HEK293 (cell line): ENCODE measurements around the gene EEF1AKMT1.
A peak's percentile ranks its signal among the peaks of the same experiment; 100 is the strongest.

ENCODE experiments used
- CTCF ChIA-PET: fragments of 350-600 bp; formaldehyde crosslinking; extraction: SDS; loops from one replicate; lab custom pipeline; 2021; ENCODE audit warnings: antibody characterized with exemption; lab: Yijun Ruan, JAX
- POLR2A ChIA-PET: fragments of 300-600 bp; formaldehyde crosslinking; extraction: SDS; loops from one replicate; lab custom pipeline; 2020; ENCODE audit warnings: antibody characterized with exemption, inconsistent platforms; lab: Yijun Ruan, JAX
- H3K27ac ChIP-seq: fragments of 200-500 bp; sonication (Bioruptor generic); 2 replicates; pipeline ENCODE4 v1.5.1; 2014; ENCODE audit warnings: low read depth, low read length, control low read depth, inconsistent platforms; ENCODE audit errors: extremely low read depth
- H3K36me3 ChIP-seq, 2 experiments: fragments of 200-500 bp in 1 of 2; sonication (Bioruptor generic) in 1 of 2; 1 replicate in 1 of 2; 2 replicates in 1 of 2; pipeline ENCODE4 v1.5.1; 2014 to 2017; ENCODE audit warnings: inconsistent platforms in 2 of 2, low read length in 2 of 2; ENCODE audit not compliant: control insufficient read depth in 2 of 2, insufficient read depth in 1 of 2
- H3K4me1 ChIP-seq: fragments of 200-500 bp; sonication (Bioruptor generic); 2 replicates; pipeline ENCODE4 v1.5.1; 2014; ENCODE audit warnings: mild to moderate bottlenecking, low read length, inconsistent platforms; ENCODE audit not compliant: control insufficient read depth, insufficient read depth
- H3K4me3 ChIP-seq: 2 replicates; pipeline ENCODE4 v1.5.1; 2011; ENCODE audit warnings: low read depth, mild to moderate bottlenecking, control low read depth, low read length, moderate library complexity
- H3K9me3 ChIP-seq: fragments of 200-500 bp; sonication (Bioruptor generic); 2 replicates; pipeline ENCODE4 v1.5.1; 2014; ENCODE audit warnings: low read depth, low read length, inconsistent platforms; ENCODE audit not compliant: control insufficient read depth, insufficient read depth
- KLF9 ChIP-seq: fragments of 450-650 bp; formaldehyde crosslinking; IDR thresholded peaks from 2 replicates; pipeline ENCODE4 v1.5.1; 2016; ENCODE audit warnings: missing biosample characterization, missing genetic modification characterization, low read depth
- MYNN ChIP-seq: fragments of 450-650 bp; formaldehyde crosslinking; IDR thresholded peaks from 2 replicates; pipeline ENCODE4 v1.5.1; 2016; ENCODE audit warnings: missing biosample characterization, missing genetic modification characterization, borderline replicate concordance
- OSR2 ChIP-seq: fragments of 450-650 bp; formaldehyde crosslinking; IDR thresholded peaks from 2 replicates; pipeline ENCODE4 v1.5.1; 2016; ENCODE audit warnings: missing biosample characterization, missing genetic modification characterization
- SCRT1 ChIP-seq: fragments of 450-650 bp; formaldehyde crosslinking; IDR thresholded peaks from 2 replicates; pipeline ENCODE4 v1.5.1; 2016; ENCODE audit warnings: missing biosample characterization, missing genetic modification characterization, borderline replicate concordance
- SP2 ChIP-seq: fragments of 450-650 bp; formaldehyde crosslinking; IDR thresholded peaks from 2 replicates; pipeline ENCODE4 v1.5.1; 2016; ENCODE audit warnings: missing biosample characterization, missing genetic modification characterization
- WT1 ChIP-seq: fragments of 450-650 bp; formaldehyde crosslinking; IDR thresholded peaks from 2 replicates; pipeline ENCODE4 v1.5.1; 2016; ENCODE audit warnings: missing biosample characterization, missing genetic modification characterization
- ZNF114 ChIP-seq: fragments of 450-650 bp; formaldehyde crosslinking; IDR thresholded peaks from 2 replicates; pipeline ENCODE4 v1.5.0; 2017; ENCODE audit warnings: missing biosample characterization, missing genetic modification characterization
- ZNF138 ChIP-seq: fragments of 450-650 bp; formaldehyde crosslinking; IDR thresholded peaks from 2 replicates; pipeline ENCODE4 v1.5.1; 2016; ENCODE audit warnings: missing biosample characterization, missing genetic modification characterization, borderline replicate concordance
- ZNF155 ChIP-seq: fragments of 450-650 bp; formaldehyde crosslinking; IDR thresholded peaks from 2 replicates; pipeline ENCODE4 v1.5.1; 2016; ENCODE audit warnings: missing biosample characterization, missing genetic modification characterization
- ZNF211 ChIP-seq: fragments of 450-650 bp; formaldehyde crosslinking; IDR thresholded peaks from 2 replicates; pipeline ENCODE4 v1.5.1; 2016; ENCODE audit warnings: low read depth, missing biosample characterization, missing genetic modification characterization
- ZNF214 ChIP-seq: fragments of 450-650 bp; formaldehyde crosslinking; IDR thresholded peaks from 2 replicates; pipeline ENCODE4 v1.5.1; 2017; ENCODE audit warnings: missing biosample characterization, mild to moderate bottlenecking, missing genetic modification characterization, borderline replicate concordance
- ZNF280D ChIP-seq: fragments of 450-650 bp; formaldehyde crosslinking; IDR thresholded peaks from 2 replicates; pipeline ENCODE4 v1.5.1; 2016; ENCODE audit warnings: missing biosample characterization, missing genetic modification characterization
- ZNF292 ChIP-seq: fragments of 450-650 bp; formaldehyde crosslinking; IDR thresholded peaks from 2 replicates; pipeline ENCODE4 v1.5.1; 2016; ENCODE audit warnings: low read depth, missing biosample characterization, missing genetic modification characterization, borderline replicate concordance
- ZNF391 ChIP-seq: fragments of 450-650 bp; formaldehyde crosslinking; IDR thresholded peaks from 2 replicates; pipeline ENCODE4 v1.5.1; 2016; ENCODE audit warnings: low read depth, missing biosample characterization, missing genetic modification characterization, borderline replicate concordance
- ZNF544 ChIP-seq: fragments of 450-650 bp; formaldehyde crosslinking; IDR thresholded peaks from 2 replicates; pipeline ENCODE4 v1.5.0; 2017; ENCODE audit warnings: missing biosample characterization, missing genetic modification characterization
- ZNF560 ChIP-seq: fragments of 450-650 bp; formaldehyde crosslinking; IDR thresholded peaks from 2 replicates; pipeline ENCODE4 v1.5.1; 2017; ENCODE audit warnings: missing biosample characterization, missing genetic modification characterization, borderline replicate concordance
- ZNF624 ChIP-seq: fragments of 450-650 bp; formaldehyde crosslinking; IDR thresholded peaks from 2 replicates; pipeline ENCODE4 v1.5.1; 2017; ENCODE audit warnings: missing biosample characterization, missing genetic modification characterization
- ZNF776 ChIP-seq: fragments of 450-650 bp; formaldehyde crosslinking; IDR thresholded peaks from 2 replicates; pipeline ENCODE4 v1.5.0; 2017; ENCODE audit warnings: missing biosample characterization, missing genetic modification characterization, borderline replicate concordance
- ZNF830 ChIP-seq: fragments of 450-650 bp; IDR thresholded peaks from 2 replicates; pipeline ENCODE4 v1.5.0; 2018; ENCODE audit warnings: missing biosample characterization, missing genetic modification characterization, low read depth, mild to moderate bottlenecking, moderate library complexity
- TF ChIP-seq, protein P1 (sequence below): fragments of 450-650 bp; formaldehyde crosslinking; conservative IDR thresholded peaks from 2 replicates; pipeline ENCODE4 v1.5.1; 2016; ENCODE audit warnings: low read depth, missing biosample characterization, missing genetic modification characterization
- TF ChIP-seq, protein P2 (sequence below): fragments of 450-650 bp; formaldehyde crosslinking; IDR thresholded peaks from 2 replicates; pipeline ENCODE4 v1.5.1; 2016; ENCODE audit warnings: missing biosample characterization, missing genetic modification characterization, borderline replicate concordance

EEF1AKMT1 gene

GRCh38 chr13:20721454-20722357 is 52.1 kb downstream of the EEF1AKMT1 start:
- H3K36me3 ChIP-seq, result no peaks in the 10 kb centered on the region
- POLR2A ChIA-PET, result no interaction called here
- H3K4me1 ChIP-seq, result peaks cover 6% of the 10 kb centered on the region
- TF ChIP-seq SCRT1 (tag by site-specific recombination) (no peak), OSR2 (peak; percentile 59), ZNF292 (no peak)
- H3K27ac ChIP-seq, result no peak overlapping the region
- CTCF ChIA-PET, result interaction anchor here (0.6 to 2.0 kb wide), 6 partner anchors 8 to 389 kb away, joined by 3 to 12 read pairs (median 3); no protein-coding TSS in a partner anchor
- H3K9me3 ChIP-seq, result no peaks in the 10 kb centered on the region
- no peak overlapping the region for H3K4me3 ChIP-seq

GRCh38 chr13:20721058-20721453 is 52.7 kb downstream of the EEF1AKMT1 start:
- Histone ChIP-seq H3K4me3 (no peak overlapping the region), H3K4me1 (peaks cover 6% of the 10 kb centered on the region), H3K36me3 (no peaks in the 10 kb centered on the region)
- POLR2A ChIA-PET, result no interaction called here
- TF ChIP-seq WT1 (tag by site-specific recombination), result no peak
- TF ChIP-seq ZNF544, result no peak
- TF ChIP-seq ZNF155 (tag by site-specific recombination), result no peak
- TF ChIP-seq ZNF211 (tag by site-specific recombination), result no peak
- TF ChIP-seq, protein P1, sequence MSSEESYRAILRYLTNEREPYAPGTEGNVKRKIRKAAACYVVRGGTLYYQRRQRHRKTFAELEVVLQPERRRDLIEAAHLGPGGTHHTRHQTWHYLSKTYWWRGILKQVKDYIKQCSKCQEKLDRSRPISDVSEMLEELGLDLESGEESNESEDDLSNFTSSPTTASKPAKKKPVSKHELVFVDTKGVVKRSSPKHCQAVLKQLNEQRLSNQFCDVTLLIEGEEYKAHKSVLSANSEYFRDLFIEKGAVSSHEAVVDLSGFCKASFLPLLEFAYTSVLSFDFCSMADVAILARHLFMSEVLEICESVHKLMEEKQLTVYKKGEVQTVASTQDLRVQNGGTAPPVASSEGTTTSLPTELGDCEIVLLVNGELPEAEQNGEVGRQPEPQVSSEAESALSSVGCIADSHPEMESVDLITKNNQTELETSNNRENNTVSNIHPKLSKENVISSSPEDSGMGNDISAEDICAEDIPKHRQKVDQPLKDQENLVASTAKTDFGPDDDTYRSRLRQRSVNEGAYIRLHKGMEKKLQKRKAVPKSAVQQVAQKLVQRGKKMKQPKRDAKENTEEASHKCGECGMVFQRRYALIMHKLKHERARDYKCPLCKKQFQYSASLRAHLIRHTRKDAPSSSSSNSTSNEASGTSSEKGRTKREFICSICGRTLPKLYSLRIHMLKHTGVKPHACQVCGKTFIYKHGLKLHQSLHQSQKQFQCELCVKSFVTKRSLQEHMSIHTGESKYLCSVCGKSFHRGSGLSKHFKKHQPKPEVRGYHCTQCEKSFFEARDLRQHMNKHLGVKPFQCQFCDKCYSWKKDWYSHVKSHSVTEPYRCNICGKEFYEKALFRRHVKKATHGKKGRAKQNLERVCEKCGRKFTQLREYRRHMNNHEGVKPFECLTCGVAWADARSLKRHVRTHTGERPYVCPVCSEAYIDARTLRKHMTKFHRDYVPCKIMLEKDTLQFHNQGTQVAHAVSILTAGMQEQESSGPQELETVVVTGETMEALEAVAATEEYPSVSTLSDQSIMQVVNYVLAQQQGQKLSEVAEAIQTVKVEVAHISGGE (tag by site-specific recombination), result no peak
- no peak for TF ChIP-seq ZNF391 (tag by site-specific recombination)
- no peak for TF ChIP-seq ZNF138 (tag by site-specific recombination)
- TF ChIP-seq ZNF114 (tag by site-specific recombination), result no peak
- no peak for TF ChIP-seq ZNF214 (tag by site-specific recombination)
- no peak for TF ChIP-seq ZNF624 (tag by site-specific recombination)
- no peak for TF ChIP-seq SP2 (tag by site-specific recombination)
- no peak for TF ChIP-seq ZNF776 (tag by site-specific recombination)
- no peak for TF ChIP-seq KLF9
- TF ChIP-seq ZNF830 (tag by site-specific recombination), result no peak
- TF ChIP-seq MYNN (tag by site-specific recombination), result no peak
- TF ChIP-seq, all 188 proteins: peak for 0
- Histone ChIP-seq H3K9me3 (no peaks in the 10 kb centered on the region), H3K27ac (no peak overlapping the region)
- CTCF ChIA-PET, result no interaction called here

GRCh38 chr13:20720499-20720898 is 53.3 kb downstream of the EEF1AKMT1 start:
- H3K9me3 ChIP-seq, result no peaks in the 10 kb centered on the region
- CTCF ChIA-PET, result no interaction called here
- H3K4me1 ChIP-seq, result peaks cover 6% of the 10 kb centered on the region
- no peak overlapping the region for H3K4me3 ChIP-seq
- no peaks in the 10 kb centered on the region for H3K36me3 ChIP-seq
- POLR2A ChIA-PET, result no interaction called here
- no peak overlapping the region for H3K27ac ChIP-seq
- TF ChIP-seq, protein P2, sequence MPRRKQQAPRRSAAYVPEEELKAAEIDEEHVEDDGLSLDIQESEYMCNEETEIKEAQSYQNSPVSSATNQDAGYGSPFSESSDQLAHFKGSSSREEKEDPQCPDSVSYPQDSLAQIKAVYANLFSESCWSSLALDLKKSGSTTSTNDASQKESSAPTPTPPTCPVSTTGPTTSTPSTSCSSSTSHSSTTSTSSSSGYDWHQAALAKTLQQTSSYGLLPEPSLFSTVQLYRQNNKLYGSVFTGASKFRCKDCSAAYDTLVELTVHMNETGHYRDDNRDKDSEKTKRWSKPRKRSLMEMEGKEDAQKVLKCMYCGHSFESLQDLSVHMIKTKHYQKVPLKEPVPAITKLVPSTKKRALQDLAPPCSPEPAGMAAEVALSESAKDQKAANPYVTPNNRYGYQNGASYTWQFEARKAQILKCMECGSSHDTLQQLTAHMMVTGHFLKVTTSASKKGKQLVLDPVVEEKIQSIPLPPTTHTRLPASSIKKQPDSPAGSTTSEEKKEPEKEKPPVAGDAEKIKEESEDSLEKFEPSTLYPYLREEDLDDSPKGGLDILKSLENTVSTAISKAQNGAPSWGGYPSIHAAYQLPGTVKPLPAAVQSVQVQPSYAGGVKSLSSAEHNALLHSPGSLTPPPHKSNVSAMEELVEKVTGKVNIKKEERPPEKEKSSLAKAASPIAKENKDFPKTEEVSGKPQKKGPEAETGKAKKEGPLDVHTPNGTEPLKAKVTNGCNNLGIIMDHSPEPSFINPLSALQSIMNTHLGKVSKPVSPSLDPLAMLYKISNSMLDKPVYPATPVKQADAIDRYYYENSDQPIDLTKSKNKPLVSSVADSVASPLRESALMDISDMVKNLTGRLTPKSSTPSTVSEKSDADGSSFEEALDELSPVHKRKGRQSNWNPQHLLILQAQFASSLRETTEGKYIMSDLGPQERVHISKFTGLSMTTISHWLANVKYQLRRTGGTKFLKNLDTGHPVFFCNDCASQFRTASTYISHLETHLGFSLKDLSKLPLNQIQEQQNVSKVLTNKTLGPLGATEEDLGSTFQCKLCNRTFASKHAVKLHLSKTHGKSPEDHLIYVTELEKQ (tag by site-specific recombination), result no peak
- no peak for TF ChIP-seq ZNF280D (tag by site-specific recombination)
- no peak for TF ChIP-seq ZNF560
